ENCODE data around the gene FGF2. TPM values are rescaled to one million over a fixed set of nuclear protein-coding genes. Genes with fewer than 3 reads are reported as not detected.

Gene FGF2
- total RNA-seq, 1 experiment from 2014 or later, result 3.8 TPM

- ChIA-PET RAD21 (ENCODE audit: low non-redundant PET in 1 of 2, low total read pairs in 2 of 2, uncharacterized antibody in 2 of 2, unreplicated experiment in 2 of 2) (no interaction called here), CTCF (no interaction called here), POLR2A (no interaction called here)
- Histone ChIP-seq H3K9me3 (ENCODE audit: control insufficient read depth in 1 of 2, insufficient read depth in 1 of 2, low read depth in 1 of 2, low read length in 2 of 2) (no peaks in the 10 kb centered on the region), H3K36me3 (ENCODE audit: control insufficient read depth in 1 of 2, insufficient read depth in 2 of 2, low read length in 2 of 2) (peaks cover 10% of the 10 kb centered on the region in 2 experiments; a peak in 3 of 4 replicates), H3K9me2 (ENCODE audit: insufficient read depth) (no peaks in the 10 kb centered on the region), H3K27ac (ENCODE audit: low read depth, low read length) (no peak overlapping the region), H3K79me2 (ENCODE audit: insufficient read depth, low read length) (no peaks in the 10 kb centered on the region; the same call in 1 of the 2 replicates), H3K27me3 (ENCODE audit: insufficient read depth, low read length) (no peaks in the 10 kb centered on the region), H2AFZ (ENCODE audit: low read depth, low read length, poor library complexity, severe bottlenecking) (no peak overlapping the region), H4K20me1 (ENCODE audit: insufficient read depth) (no peaks in the 10 kb centered on the region), H3K9ac (ENCODE audit: low read length) (no peak overlapping the region), H3K4me1 (ENCODE audit: control insufficient read depth in 1 of 2, insufficient read depth in 2 of 2, low read length in 2 of 2) (no peaks in the 10 kb centered on the region), H3K4me2 (ENCODE audit: low read length) (no peak overlapping the region), H3K4me3 (replicated peaks in 1 of 2; ENCODE audit: low read depth in 1 of 2, low read length in 2 of 2) (no peak overlapping the region)
- DNase-seq (ENCODE audit: low read depth, low spot score) (no peak), ATAC-seq (no peak)
- no peak for TF ChIP-seq SIN3A (IDR thresholded peaks at IDR 0.05; ENCODE audit: low read depth)
- no peak for TF ChIP-seq EZH2 (IDR thresholded peaks at IDR 0.05)
- TF ChIP-seq JUND (IDR thresholded peaks at IDR 0.05), result no peak
- TF ChIP-seq REST (IDR thresholded peaks at IDR 0.05; ENCODE audit: low read depth), result no peak
- TF ChIP-seq SRF (IDR thresholded peaks at IDR 0.05; ENCODE audit: low read depth), result no peak
- TF ChIP-seq ELF1 (IDR thresholded peaks at IDR 0.05; ENCODE audit: borderline replicate concordance, low read depth), result no peak
- no peak for TF ChIP-seq SP1 (IDR thresholded peaks at IDR 0.05; ENCODE audit: low read depth)
- no peak for TF ChIP-seq ZFX (IDR thresholded peaks at IDR 0.05)
- no peak for TF ChIP-seq TCF7L2 (IDR thresholded peaks at IDR 0.05; ENCODE audit: borderline replicate concordance, extremely low read depth, insufficient read depth, insufficient read length)
- TF ChIP-seq FOSL1 (IDR thresholded peaks at IDR 0.05; ENCODE audit: low read depth), result no peak
- TF ChIP-seq POLR2A (IDR thresholded peaks at IDR 0.05; ENCODE audit: borderline replicate concordance, extremely low read depth, insufficient read depth, insufficient read length), result no peak
- TF ChIP-seq EGR1 (IDR thresholded peaks at IDR 0.05; ENCODE audit: low read depth), result no peak
- TF ChIP-seq CBX3 (IDR thresholded peaks at IDR 0.05; ENCODE audit: low read depth), result no peak
- no peak for TF ChIP-seq EZH2phosphoT487 (IDR thresholded peaks at IDR 0.05; ENCODE audit: borderline replicate concordance)
- TF ChIP-seq RAD21 (IDR thresholded peaks at IDR 0.05; ENCODE audit: low read depth), result no peak
- no peak for TF ChIP-seq MAX (IDR thresholded peaks at IDR 0.05)
- TF ChIP-seq ZNF274 (IDR thresholded peaks at IDR 0.05; ENCODE audit: low read depth, low read length), result no peak
- no peak for TF ChIP-seq CEBPB (IDR thresholded peaks at IDR 0.05; ENCODE audit: low read depth)
- no peak for TF ChIP-seq YY1 (IDR thresholded peaks at IDR 0.05; ENCODE audit: extremely low read depth, insufficient replicate concordance, low read depth, low read length)
- BruUV-seq (replicated peaks), result no TSS peak
- intact Hi-C loops (cut with micrococcal nuclease), result no loop called here
These were observed 119.5 kb downstream of the FGF2 start for GRCh38 chr4:122946142-122946541.

Other genes starting within 250 kb of the FGF2 start
- 0.12 TPM for gene IL21, start 205.8 kb upstream of the FGF2 start, total RNA-seq (2021; ENCODE audit: unreplicated experiment)
- gene BBS12, start 94.1 kb upstream of the FGF2 start, total RNA-seq (2021; ENCODE audit: unreplicated experiment), result 2.1 TPM
- gene NUDT6, start 95.8 kb downstream of the FGF2 start, total RNA-seq (2021; ENCODE audit: unreplicated experiment), result 9.0 TPM

All from HCT116 (cell line).